HG03039 (cell line): ENCODE measurements around the gene SLC6A4.
"Not testable (repeated sequence)": the region's sequence is repeated elsewhere in the genome, so short reads cannot be mapped to it uniquely, and the experiment has no call there.

Source experiments
- ATAC-seq: cut with Tn5 transposase; IDR thresholded peaks from one replicate; pipeline ENCODE4 v1.9.1; 2021; ENCODE audit warnings: mild to moderate bottlenecking, moderate library complexity; ENCODE audit not compliant: unreplicated experiment

Gene SLC6A4

DNA sequence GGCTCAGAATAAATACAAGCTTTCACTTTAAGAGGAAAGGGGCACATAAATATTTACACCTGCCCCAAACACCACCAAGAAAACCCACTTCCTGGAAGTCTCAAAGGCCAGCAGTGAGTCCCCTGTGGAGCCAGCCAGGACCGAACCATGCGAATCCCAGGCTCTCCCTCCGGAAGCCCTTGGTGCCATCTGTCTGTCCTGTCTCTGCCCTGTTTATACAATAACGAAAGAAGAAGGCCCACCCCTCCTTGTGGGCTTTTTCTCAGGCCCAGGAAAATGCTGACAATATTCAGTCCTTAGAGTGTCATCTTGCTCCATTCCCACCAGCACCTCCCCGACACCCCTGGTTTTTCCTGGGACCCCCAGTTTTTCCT is 3.6 kb upstream of the SLC6A4 start:
- no peak for ATAC-seq

DNA sequence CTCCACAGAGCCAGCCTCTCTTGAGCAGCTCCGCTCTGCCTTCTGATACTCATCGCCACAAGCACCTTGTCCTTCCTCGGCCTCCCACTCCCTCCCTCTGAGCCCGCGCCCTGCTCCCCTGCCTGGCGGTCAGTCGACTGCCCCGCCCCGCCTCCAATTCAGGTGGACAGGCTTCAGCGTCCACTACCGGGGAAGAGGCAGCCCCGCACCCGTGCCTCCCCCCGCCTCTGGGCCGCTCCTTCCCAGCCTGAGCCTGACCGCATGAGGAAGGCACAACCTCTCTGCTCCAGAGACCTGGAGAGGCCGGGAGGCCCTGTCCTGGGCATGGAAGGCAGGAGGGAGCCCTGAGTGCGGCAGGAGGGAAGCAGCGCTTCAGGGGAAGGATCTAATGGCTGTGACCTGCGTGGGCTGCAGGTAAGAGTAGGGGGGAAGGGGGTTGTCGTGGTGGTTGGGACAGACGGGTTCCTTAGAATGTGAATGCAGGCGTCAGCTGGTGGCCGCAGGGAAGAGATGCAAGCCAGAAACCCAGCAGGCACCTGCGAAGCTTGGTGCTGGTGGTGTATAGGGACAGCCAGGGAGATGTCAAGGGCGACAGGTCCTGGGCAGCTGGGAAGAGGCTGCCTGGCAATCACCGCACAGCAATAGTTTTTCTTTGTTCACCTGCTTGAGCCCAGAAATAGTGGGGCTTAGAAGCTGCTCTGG is 3.0 kb upstream of the SLC6A4 start:
- ATAC-seq = no peak

DNA sequence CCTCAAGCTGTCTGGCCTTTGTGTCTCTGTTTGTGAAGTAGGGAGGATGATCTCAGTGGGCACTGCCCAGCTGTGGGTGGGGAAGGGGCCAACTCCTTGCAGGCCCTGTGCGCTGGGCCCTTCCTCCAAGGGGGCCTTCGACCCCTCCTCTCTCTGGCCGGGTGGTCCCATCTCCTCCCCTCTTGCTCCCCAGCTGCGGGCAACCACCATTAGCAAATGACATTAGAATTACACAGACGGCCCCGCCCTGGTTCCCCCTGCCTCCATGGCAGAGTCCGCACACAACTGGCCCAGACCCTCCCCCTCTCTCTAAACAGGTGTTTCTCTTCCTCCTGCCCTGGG is 2.5 kb upstream of the SLC6A4 start:
- no peak for ATAC-seq

- no peak for ATAC-seq
These were observed 2.0 kb upstream of the SLC6A4 start for GRCh38 chr17:30237296-30238002.

DNA sequence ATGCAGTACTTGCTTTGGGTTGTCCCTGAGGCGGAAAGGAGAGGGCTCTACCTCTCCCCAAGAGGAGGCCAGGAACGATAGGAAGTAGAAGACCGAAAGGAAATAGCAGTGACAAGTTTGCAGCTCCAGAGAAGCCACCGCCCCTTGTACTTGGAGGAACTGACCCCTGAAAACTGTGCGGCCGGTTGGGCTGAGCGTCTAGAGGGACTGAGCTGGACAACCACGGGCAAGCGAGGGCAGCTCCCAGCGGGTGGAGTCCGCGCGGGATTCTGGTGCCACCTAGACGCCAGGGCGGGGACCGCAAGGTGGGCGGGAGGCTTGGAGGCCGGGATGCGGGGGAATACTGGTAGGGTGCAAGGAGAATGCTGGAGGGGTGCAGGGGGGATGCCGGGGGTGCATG is 1.3 kb upstream of the SLC6A4 start:
- ATAC-seq = no peak

GRCh38 chr17:30236297-30236624 is 764 bp upstream of the SLC6A4 start:
- ATAC-seq = no peak

- no peak for ATAC-seq
These were observed 533 bp downstream of the SLC6A4 start for GRCh38 chr17:30234964-30235363.

- no peak for ATAC-seq
These were observed 1.2 kb downstream of the SLC6A4 start for GRCh38 chr17:30234296-30234695.

DNA sequence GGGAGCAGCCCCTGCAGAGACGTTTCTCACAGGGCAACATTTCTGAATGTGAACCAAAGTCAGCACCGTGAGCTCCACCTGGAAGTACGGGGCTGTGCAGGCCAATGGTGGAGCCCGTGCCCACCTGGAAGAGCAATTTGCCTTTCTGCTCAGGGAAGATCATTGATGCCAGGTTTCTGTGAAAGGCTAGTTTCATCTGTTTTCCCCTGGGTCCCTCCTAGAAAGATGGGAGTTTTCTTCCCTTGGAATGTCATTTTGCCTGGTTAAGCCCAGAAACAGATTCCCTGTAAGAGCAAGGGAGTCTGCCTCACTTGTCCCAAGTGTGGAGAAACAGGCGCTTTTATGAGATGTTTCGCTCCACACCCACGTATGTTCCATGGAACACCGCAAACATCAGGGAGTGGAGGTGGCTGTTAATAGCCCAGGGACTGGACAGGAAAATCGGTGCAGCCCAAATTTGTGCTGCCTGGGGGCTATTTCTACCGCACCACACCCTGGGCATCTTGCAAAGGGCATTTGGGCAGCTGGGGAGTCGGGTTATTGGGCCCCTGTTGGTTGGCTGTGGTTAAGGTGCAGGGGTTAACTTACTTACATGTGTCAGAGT is 2.6 kb downstream of the SLC6A4 start:
- no peak for ATAC-seq

GRCh38 chr17:30232015-30232823 is 3.3 kb downstream of the SLC6A4 start:
- no peak for ATAC-seq

DNA sequence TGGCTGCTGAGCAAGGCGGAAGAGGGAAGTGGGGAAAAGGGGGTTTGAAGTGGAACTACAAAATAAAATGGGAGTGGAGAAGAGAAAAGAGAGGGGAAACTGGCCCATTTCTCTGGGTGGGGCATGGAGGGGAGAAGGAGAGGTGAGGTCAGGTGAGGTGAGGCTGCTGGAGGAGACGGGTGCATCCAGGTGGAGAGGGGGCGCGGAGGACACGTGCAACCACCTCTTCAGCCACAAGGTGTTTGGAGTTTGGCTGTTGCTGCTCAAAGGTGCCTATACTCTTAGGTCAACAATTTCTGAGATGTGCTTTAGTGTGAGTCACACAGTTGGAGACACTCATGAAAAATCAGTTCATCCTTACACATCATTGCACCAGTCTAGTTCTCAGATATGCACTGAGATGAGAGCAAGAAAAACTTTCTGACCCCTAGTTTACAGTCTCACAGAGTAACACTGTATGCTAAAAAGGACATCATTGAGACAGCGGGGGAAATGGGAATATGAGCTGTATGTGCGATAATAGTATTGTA is 4.8 kb downstream of the SLC6A4 start:
- ATAC-seq = no peak

DNA sequence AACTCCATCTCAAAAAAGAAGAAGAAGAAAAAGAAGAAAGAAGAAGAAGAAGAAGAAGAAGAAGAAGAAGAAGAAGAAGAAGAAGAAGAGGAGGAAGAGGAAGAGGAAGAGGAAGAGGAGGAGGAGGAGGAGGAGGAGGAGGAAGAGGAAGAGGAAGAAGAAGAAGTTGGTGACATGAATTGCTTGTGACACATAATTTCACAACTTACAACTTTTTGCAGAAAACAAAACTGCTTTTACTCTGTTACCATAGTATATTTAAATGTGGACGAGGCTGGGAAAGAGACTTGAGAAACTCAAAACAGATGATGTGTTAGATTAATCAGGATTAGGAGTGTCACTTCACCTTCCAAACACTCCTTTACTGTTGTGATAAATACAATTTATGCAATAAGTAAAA is 5.5 kb downstream of the SLC6A4 start:
- ATAC-seq = not testable (repeated sequence)

GRCh38 chr17:30229012-30229411 is 6.5 kb downstream of the SLC6A4 start:
- ATAC-seq = no peak

GRCh38 chr17:30228011-30228410 is 7.5 kb downstream of the SLC6A4 start:
- ATAC-seq = no peak

- ATAC-seq = no peak
These were observed 8.6 kb downstream of the SLC6A4 start for GRCh38 chr17:30226878-30227277.

GRCh38 chr17:30225919-30226553 is 9.5 kb downstream of the SLC6A4 start:
- ATAC-seq = no peak

GRCh38 chr17:30225112-30225511 is 10.4 kb downstream of the SLC6A4 start:
- no peak for ATAC-seq

DNA sequence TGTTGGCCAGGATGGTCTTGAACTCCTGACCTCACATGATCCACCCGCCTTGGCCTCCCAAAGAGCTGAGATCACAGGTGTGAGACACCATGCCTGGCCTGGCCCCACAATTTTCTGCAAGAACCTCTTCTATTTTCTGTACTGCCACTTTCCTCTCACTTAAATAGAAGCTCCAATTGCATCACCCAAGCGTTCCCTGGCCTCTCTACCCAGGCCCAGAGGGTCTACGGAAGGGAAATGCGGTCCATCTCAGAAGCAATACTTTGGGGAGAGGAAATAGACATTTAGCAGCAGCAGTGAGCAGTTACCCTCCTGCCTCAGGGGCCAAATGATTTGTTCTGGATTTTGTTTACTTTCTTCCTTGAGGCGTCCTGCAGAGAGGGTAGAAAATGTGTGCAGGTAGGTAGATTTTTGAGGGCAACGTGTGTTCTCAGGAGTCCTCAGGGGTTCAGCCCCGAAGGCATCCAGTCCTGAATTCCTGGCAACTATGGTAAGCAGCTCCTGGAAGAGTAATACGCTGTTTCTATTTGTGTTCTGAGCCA is 11.0 kb downstream of the SLC6A4 start:
- no peak for ATAC-seq

DNA sequence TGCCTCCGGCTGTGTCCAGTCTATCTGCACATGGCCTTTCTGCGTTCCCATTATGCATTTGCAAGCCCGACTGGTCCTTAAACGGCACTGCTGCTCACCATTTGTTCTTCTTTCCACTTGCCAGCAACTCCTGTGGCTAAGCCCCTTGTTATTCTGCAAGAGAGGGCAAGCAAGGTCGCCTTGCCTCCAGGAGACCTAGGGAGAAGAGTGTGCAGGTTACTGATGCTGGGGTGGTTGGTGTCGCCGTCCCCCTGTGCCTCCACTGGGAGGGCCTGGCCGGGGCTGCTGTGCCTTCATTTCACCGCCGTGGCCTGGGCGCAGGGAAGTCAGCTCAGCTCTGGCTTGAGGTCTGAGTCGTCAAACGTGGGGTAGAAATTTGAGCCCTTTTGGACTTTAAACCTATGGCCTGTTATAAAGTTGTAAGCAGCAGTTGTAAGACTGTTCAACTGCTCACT is 12.7 kb downstream of the SLC6A4 start:
- ATAC-seq = no peak

DNA sequence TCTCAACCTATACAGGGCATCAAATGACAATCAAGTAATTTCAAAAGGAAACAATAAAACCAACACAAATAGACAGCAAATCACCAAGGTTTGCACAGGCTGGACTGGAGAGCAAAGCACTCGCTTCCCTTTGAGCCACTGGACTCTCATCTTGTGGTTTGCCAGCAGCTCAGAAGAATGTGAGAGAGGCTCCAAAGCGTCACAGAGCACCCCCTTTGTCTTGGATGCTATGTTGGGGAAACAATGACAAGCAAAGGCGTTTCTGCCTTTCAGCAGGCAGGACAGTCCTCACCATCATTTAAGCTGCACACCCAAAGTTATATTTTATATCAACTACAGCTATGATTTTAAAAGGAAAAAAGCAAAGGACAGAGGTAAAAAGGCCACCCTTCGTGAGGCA is 13.2 kb downstream of the SLC6A4 start:
- no peak for ATAC-seq

DNA sequence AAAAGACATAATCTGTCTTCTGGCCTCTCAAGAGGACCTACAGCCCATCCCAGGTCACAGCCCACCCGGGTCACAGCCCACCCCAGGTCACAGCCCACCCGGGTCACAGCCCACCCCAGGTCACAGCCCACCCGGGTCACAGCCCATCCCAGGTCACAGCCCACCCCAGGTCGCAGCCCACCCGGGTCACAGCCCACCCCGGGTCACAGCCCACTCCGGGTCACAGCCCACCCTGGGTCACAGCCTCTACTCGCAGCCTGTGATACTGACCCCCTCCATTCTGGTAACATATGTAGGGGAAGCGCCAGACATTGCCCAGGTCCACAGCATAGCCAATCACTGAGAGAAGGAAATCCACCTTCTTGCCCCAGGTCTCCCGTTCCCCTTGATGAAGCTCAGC is 14.2 kb downstream of the SLC6A4 start:
- no peak for ATAC-seq
